ENCODE measurements around the gene RRP1B.

DNA sequence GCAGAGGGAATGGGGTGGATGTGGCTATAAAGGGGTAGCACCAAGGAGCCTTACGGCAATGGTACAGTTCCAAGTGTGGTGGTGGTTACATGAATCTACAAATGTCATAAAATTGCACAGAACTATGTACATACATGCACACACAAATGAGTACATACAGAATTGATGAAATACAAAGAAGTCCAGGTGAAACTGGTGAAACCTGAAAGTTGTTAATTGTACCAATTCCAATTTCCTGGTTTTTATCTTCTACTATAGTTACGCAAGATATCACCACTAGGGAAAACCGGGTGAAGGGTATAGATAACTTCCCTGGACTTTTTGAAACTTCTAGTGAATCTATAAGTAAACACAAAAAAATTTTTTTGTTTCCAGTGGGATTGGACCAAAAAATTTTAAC is 19.0 kb upstream of the RRP1B start:
- no peak for TF ChIP-seq EZH2 (optimal IDR thresholded peaks at IDR 0.05; ENCODE audit: low read depth, low read length)
- TF ChIP-seq, protein P1, sequence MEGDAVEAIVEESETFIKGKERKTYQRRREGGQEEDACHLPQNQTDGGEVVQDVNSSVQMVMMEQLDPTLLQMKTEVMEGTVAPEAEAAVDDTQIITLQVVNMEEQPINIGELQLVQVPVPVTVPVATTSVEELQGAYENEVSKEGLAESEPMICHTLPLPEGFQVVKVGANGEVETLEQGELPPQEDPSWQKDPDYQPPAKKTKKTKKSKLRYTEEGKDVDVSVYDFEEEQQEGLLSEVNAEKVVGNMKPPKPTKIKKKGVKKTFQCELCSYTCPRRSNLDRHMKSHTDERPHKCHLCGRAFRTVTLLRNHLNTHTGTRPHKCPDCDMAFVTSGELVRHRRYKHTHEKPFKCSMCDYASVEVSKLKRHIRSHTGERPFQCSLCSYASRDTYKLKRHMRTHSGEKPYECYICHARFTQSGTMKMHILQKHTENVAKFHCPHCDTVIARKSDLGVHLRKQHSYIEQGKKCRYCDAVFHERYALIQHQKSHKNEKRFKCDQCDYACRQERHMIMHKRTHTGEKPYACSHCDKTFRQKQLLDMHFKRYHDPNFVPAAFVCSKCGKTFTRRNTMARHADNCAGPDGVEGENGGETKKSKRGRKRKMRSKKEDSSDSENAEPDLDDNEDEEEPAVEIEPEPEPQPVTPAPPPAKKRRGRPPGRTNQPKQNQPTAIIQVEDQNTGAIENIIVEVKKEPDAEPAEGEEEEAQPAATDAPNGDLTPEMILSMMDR (IDR thresholded peaks at IDR 0.05; ENCODE audit: low read length) = no peak
